Naive thymus-derived CD4-positive, alpha-beta T cell (primary cell): Measurements from ENCODE around the gene CALN1. TPM values are rescaled to one million over a fixed set of nuclear protein-coding genes. Genes with fewer than 3 reads are reported as not detected.

Experiments used
- ATAC-seq: fragments of 150-1000 bp; cut with Tn5 transposase; 2 replicates; pipeline ENCODE4 v1.10.0; 2021; ENCODE audit warnings: mild to moderate bottlenecking, moderate library complexity
- CTCF ChIA-PET: fragments of 350-600 bp; sonication (Branson Sonifier 250); formaldehyde crosslinking; loops from one replicate; lab custom pipeline; 2021; ENCODE audit warnings: antibody characterized with exemption; lab: Charles Lee
- POLR2A ChIA-PET: fragments of 350-600 bp; sonication (Branson Sonifier 250); formaldehyde crosslinking; loops from one replicate; lab custom pipeline; 2021; ENCODE audit warnings: antibody characterized with exemption, inconsistent platforms; lab: Charles Lee
- DNase-seq, 9 donors: peaks; one replicate each; pipeline versions ENCODE4 v3.0.0 to v3.0.0-alpha.2; 2020 to 2022; ENCODE audit warnings: mixed read lengths in 1 of 9
- H3K27ac ChIP-seq: one replicate; pipeline ENCODE4 v1.7.0; 2013; ENCODE audit warnings: mild to moderate bottlenecking, low read depth, low read length, moderate library complexity
- H3K27me3 ChIP-seq, 2 donors: one replicate each; pipeline ENCODE4 v1.7.0; 2013; ENCODE audit warnings: low read length in 2 of 2, mild to moderate bottlenecking in 2 of 2, moderate library complexity in 2 of 2; ENCODE audit not compliant: control insufficient read depth in 2 of 2, insufficient read depth in 2 of 2
- H3K36me3 ChIP-seq, 3 experiments: 1 replicate in 2 of 3; 2 replicates in 1 of 3; pipeline ENCODE4 v1.7.0; 2013; ENCODE audit warnings: low read length in 3 of 3, mild to moderate bottlenecking in 3 of 3, moderate library complexity in 1 of 3; ENCODE audit not compliant: insufficient read depth in 3 of 3, control insufficient read depth in 2 of 3
- H3K4me1 ChIP-seq, 2 donors: one replicate each; pipeline ENCODE4 v1.7.0; 2013; ENCODE audit warnings: low read length in 2 of 2, mild to moderate bottlenecking in 2 of 2, moderate library complexity in 1 of 2; ENCODE audit not compliant: control insufficient read depth in 2 of 2, insufficient read depth in 2 of 2
- H3K4me3 ChIP-seq: 2 replicates; pipeline ENCODE4 v1.7.0; 2013; ENCODE audit warnings: mild to moderate bottlenecking, low read length
- H3K9me3 ChIP-seq, 3 experiments: 1 replicate in 2 of 3; 2 replicates in 1 of 3; pipeline ENCODE4 v1.7.0; 2013; ENCODE audit warnings: low read length in 3 of 3; ENCODE audit not compliant: control insufficient read depth in 2 of 3
- H3K27ac Mint-ChIP-seq, 9 donors: one replicate each; pipeline ENCODE4 v1.8.0; 2020 to 2022; ENCODE audit warnings: mixed read lengths in 9 of 9, mild to moderate bottlenecking in 8 of 9, moderate library complexity in 5 of 9, inconsistent platforms in 2 of 9
- H3K27me3 Mint-ChIP-seq, 5 donors: one replicate each; pipeline ENCODE4 v1.8.0; 2021 to 2022; ENCODE audit warnings: mixed read lengths in 5 of 5, mild to moderate bottlenecking in 1 of 5
- H3K36me3 Mint-ChIP-seq, 5 donors: one replicate each; pipeline ENCODE4 v1.8.0; 2020 to 2022; ENCODE audit warnings: mixed read lengths in 5 of 5, mild to moderate bottlenecking in 3 of 5, inconsistent platforms in 1 of 5
- H3K4me1 Mint-ChIP-seq, 7 donors: one replicate each; pipeline ENCODE4 v1.8.0; 2020 to 2022; ENCODE audit warnings: mixed read lengths in 7 of 7, mild to moderate bottlenecking in 3 of 7, inconsistent platforms in 1 of 7
- H3K4me3 Mint-ChIP-seq, 10 donors: one replicate each; pipeline ENCODE4 v1.8.0; 2020 to 2022; ENCODE audit warnings: mild to moderate bottlenecking in 10 of 10, mixed read lengths in 10 of 10, moderate library complexity in 6 of 10, inconsistent platforms in 2 of 10
- H3K9me3 Mint-ChIP-seq, 11 donors: one replicate each; pipeline ENCODE4 v1.8.0; 2020 to 2022; ENCODE audit warnings: mixed read lengths in 11 of 11, mild to moderate bottlenecking in 4 of 11, inconsistent platforms in 1 of 11, moderate library complexity in 1 of 11
- intact Hi-C, 2 donors: fragments of 100-400 bp; cut with micrococcal nuclease; formaldehyde crosslinking; loops; one replicate each; pipeline ENCODE4 v1.15.1; 2023
- polyA plus RNA-seq, 2 donors: library from polyadenylated mRNA; unstranded; fragments of 300-500 nt; fragmentation: Illumina TruSeq; gene quantifications; one replicate each; pipeline ENCODE4 v1.2.3, GENCODE V29; 2021
- total RNA-seq, 6 experiments: library from RNA in 5 of 6; stranded (reverse) in 5 of 6; gene quantifications; 1 replicate in 5 of 6; 2 replicates in 1 of 6; pipeline ENCODE4 v1.2.3 and lab custom pipeline; 2021 to 2026

Gene CALN1
- total and polyA plus RNA-seq, 7 experiments from 2014 or later, result 0.03 to 0.17 TPM; not detected in 5

- Histone ChIP-seq H3K4me3 (no peak overlapping the region), H3K36me3 (no peaks in the 10 kb centered on the region), H3K4me1 (no peaks in the 10 kb centered on the region), H3K27me3 (no peaks in the 10 kb centered on the region), H3K27ac (no peak overlapping the region), H3K9me3 (no peaks in the 10 kb centered on the region)
- POLR2A ChIA-PET, result no interaction called here
- Mint-ChIP-seq H3K27ac (no peak overlapping the region), H3K36me3 (peaks cover 0 to 10% (median 0%) of the 10 kb centered on the region in 5 donors), H3K27me3 (no peaks in the 10 kb centered on the region), H3K4me3 (no peak overlapping the region), H3K4me1 (no peaks in the 10 kb centered on the region), H3K9me3 (peaks cover 0 to 23% (median 9%) of the 10 kb centered on the region in 11 donors)
- ATAC-seq (no peak), DNase-seq (no peak)
- intact Hi-C loops, result no loop called here
- CTCF ChIA-PET, result no interaction called here
These were observed 125.6 kb downstream of the CALN1 start for GRCh38 chr7:72286519-72286918.

- DNase-seq (no peak), ATAC-seq (no peak)
- no peaks in the 10 kb centered on the region for H3K27me3 ChIP-seq
- no peaks in the 10 kb centered on the region for H3K36me3 ChIP-seq
- Mint-ChIP-seq H3K36me3 (peaks cover 0 to 3% (median 0%) of the 10 kb centered on the region in 5 donors), H3K4me3 (no peak overlapping the region), H3K27ac (no peak overlapping the region), H3K4me1 (no peaks in the 10 kb centered on the region), H3K27me3 (no peaks in the 10 kb centered on the region), H3K9me3 (peaks cover 0 to 23% (median 6%) of the 10 kb centered on the region in 11 donors)
- intact Hi-C loops, result no loop called here
- ChIA-PET CTCF (no interaction called here), POLR2A (no interaction called here)
- no peaks in the 10 kb centered on the region for H3K9me3 ChIP-seq
- no peaks in the 10 kb centered on the region for H3K4me1 ChIP-seq
- no peak overlapping the region for H3K27ac ChIP-seq
- H3K4me3 ChIP-seq, result no peak overlapping the region
These were observed 128.8 kb downstream of the CALN1 start for GRCh38 chr7:72283309-72283708.

- ATAC-seq (no peak), DNase-seq (no peak)
- ChIA-PET CTCF (no interaction called here), POLR2A (no interaction called here)
- H3K36me3 ChIP-seq, result no peaks in the 10 kb centered on the region
- no peak overlapping the region for H3K4me3 Mint-ChIP-seq
- no peaks in the 10 kb centered on the region for H3K4me1 ChIP-seq
- peaks cover 0 to 7% (median 0%) of the 10 kb centered on the region in 3 experiments for H3K9me3 ChIP-seq
- H3K27ac Mint-ChIP-seq, result no peak overlapping the region
- no peak overlapping the region for H3K27ac ChIP-seq
- peaks cover 0 to 11% (median 0%) of the 10 kb centered on the region in 5 donors for H3K36me3 Mint-ChIP-seq
- no peak overlapping the region for H3K4me3 ChIP-seq
- intact Hi-C loops, result no loop called here
- peaks cover 0 to 37% (median 15%) of the 10 kb centered on the region in 11 donors for H3K9me3 Mint-ChIP-seq
- no peaks in the 10 kb centered on the region for H3K4me1 Mint-ChIP-seq
- H3K27me3 ChIP-seq, result no peaks in the 10 kb centered on the region
- H3K27me3 Mint-ChIP-seq, result no peaks in the 10 kb centered on the region
These were observed 130.8 kb downstream of the CALN1 start for GRCh38 chr7:72281308-72281707.

- H3K27me3 Mint-ChIP-seq, result no peaks in the 10 kb centered on the region
- ATAC-seq, result no peak
- no peak for DNase-seq
- Histone ChIP-seq H3K4me3 (no peak overlapping the region), H3K4me1 (no peaks in the 10 kb centered on the region), H3K27me3 (no peaks in the 10 kb centered on the region), H3K36me3 (no peaks in the 10 kb centered on the region), H3K9me3 (peaks cover 0 to 11% (median 0%) of the 10 kb centered on the region in 3 experiments), H3K27ac (no peak overlapping the region)
- POLR2A ChIA-PET, result no interaction called here
- no peak overlapping the region for H3K4me3 Mint-ChIP-seq
- peaks cover 0 to 15% (median 0%) of the 10 kb centered on the region in 5 donors for H3K36me3 Mint-ChIP-seq
- peaks cover 5 to 55% (median 24%) of the 10 kb centered on the region in 11 donors for H3K9me3 Mint-ChIP-seq
- no peaks in the 10 kb centered on the region for H3K4me1 Mint-ChIP-seq
- intact Hi-C loops, result no loop called here
- H3K27ac Mint-ChIP-seq, result no peak overlapping the region
- CTCF ChIA-PET, result no interaction called here
These were observed 132.9 kb downstream of the CALN1 start for GRCh38 chr7:72279203-72279602.

GRCh38 chr7:72278550-72278949, 133.6 kb downstream of the CALN1 start:
- no peaks in the 10 kb centered on the region for H3K27me3 ChIP-seq
- POLR2A ChIA-PET, result no interaction called here
- no peaks in the 10 kb centered on the region for H3K4me1 ChIP-seq
- Mint-ChIP-seq H3K9me3 (peaks cover 5 to 53% (median 23%) of the 10 kb centered on the region in 11 donors), H3K27ac (no peak overlapping the region), H3K27me3 (no peaks in the 10 kb centered on the region), H3K4me1 (no peaks in the 10 kb centered on the region), H3K4me3 (no peak overlapping the region), H3K36me3 (peaks cover 0 to 13% (median 0%) of the 10 kb centered on the region in 5 donors)
- DNase-seq, result no peak
- H3K27ac ChIP-seq, result no peak overlapping the region
- CTCF ChIA-PET, result no interaction called here
- H3K4me3 ChIP-seq, result no peak overlapping the region
- H3K36me3 ChIP-seq, result no peaks in the 10 kb centered on the region
- H3K9me3 ChIP-seq, result peaks cover 0 to 11% (median 0%) of the 10 kb centered on the region in 3 experiments
- intact Hi-C loops, result no loop called here
- ATAC-seq, result no peak

- Mint-ChIP-seq H3K36me3 (peaks cover 0 to 12% (median 0%) of the 10 kb centered on the region in 5 donors), H3K4me3 (no peak overlapping the region), H3K27me3 (no peaks in the 10 kb centered on the region), H3K4me1 (no peaks in the 10 kb centered on the region), H3K9me3 (peaks cover 5 to 57% (median 22%) of the 10 kb centered on the region in 11 donors), H3K27ac (no peak overlapping the region)
- H3K36me3 ChIP-seq, result no peaks in the 10 kb centered on the region
- intact Hi-C loops, result no loop called here
- H3K4me3 ChIP-seq, result no peak overlapping the region
- CTCF ChIA-PET, result no interaction called here
- H3K4me1 ChIP-seq, result no peaks in the 10 kb centered on the region
- H3K27ac ChIP-seq, result no peak overlapping the region
- no peak for DNase-seq
- POLR2A ChIA-PET, result no interaction called here
- peaks cover 0 to 11% (median 0%) of the 10 kb centered on the region in 3 experiments for H3K9me3 ChIP-seq
- no peak for ATAC-seq
- H3K27me3 ChIP-seq, result no peaks in the 10 kb centered on the region
These were observed 136.6 kb downstream of the CALN1 start for GRCh38 chr7:72275382-72276070.

GRCh38 chr7:72272479-72272878, 139.7 kb downstream of the CALN1 start:
- ChIA-PET CTCF (no interaction called here), POLR2A (no interaction called here)
- Mint-ChIP-seq H3K9me3 (peaks cover 18 to 57% (median 24%) of the 10 kb centered on the region in 11 donors), H3K4me3 (no peak overlapping the region), H3K36me3 (peaks cover 0 to 12% (median 0%) of the 10 kb centered on the region in 5 donors), H3K27ac (no peak overlapping the region), H3K4me1 (no peaks in the 10 kb centered on the region), H3K27me3 (peaks cover 0 to 5% (median 0%) of the 10 kb centered on the region in 5 donors)
- Histone ChIP-seq H3K4me3 (no peak overlapping the region), H3K9me3 (peaks cover 0 to 11% (median 0%) of the 10 kb centered on the region in 3 experiments), H3K4me1 (no peaks in the 10 kb centered on the region), H3K27ac (no peak overlapping the region), H3K27me3 (no peaks in the 10 kb centered on the region), H3K36me3 (no peaks in the 10 kb centered on the region)
- DNase-seq, result no peak
- no peak for ATAC-seq
- intact Hi-C loops, result no loop called here
